Ovary (tissue), 3 donors: ENCODE data around the gene MYH9.

Experiments
- CTCF ChIP-seq, 3 donors: fragments of 450-650 bp in 2 of 3; fragments of 200-600 bp in 1 of 3; IDR thresholded peaks; one replicate each; pipeline versions ENCODE4 v1.5.1 to v1.8.0; 2016 to 2022; ENCODE audit warnings: antibody characterized with exemption in 3 of 3, mild to moderate bottlenecking in 1 of 3
- POLR2A ChIP-seq: fragments of 450-650 bp; IDR thresholded peaks from one replicate; pipeline ENCODE4 v1.6.1; 2017; ENCODE audit warnings: antibody characterized with exemption, mild to moderate bottlenecking, moderate library complexity
- donor health status: DM: no; HTN: no; CAD: no.

- TF ChIP-seq POLR2A = no peak
- TF ChIP-seq CTCF (IDR thresholded peaks at IDR 0.05) = no peak
These were observed 21.5 kb downstream of the MYH9 start for GRCh38 chr22:36366291-36366708.
